CD4-positive, alpha-beta T cell (primary cell): ENCODE measurements around the gene NEU1. TPM values are rescaled to one million over a fixed set of nuclear protein-coding genes. Genes with fewer than 3 reads are reported as not detected.
A peak's percentile ranks its signal among the peaks of the same experiment; 100 is the strongest.
"Not testable (repeated sequence)": the region's sequence is repeated elsewhere in the genome, so short reads cannot be mapped to it uniquely, and the experiment has no call there.

Experiments used
- ATAC-seq: fragments of 200-7000 bp; cut with Tn5 transposase; one replicate; pipeline ENCODE4 v1.10.0; 2022; ENCODE audit warnings: mild to moderate bottlenecking; ENCODE audit not compliant: poor library complexity
- CTCF ChIA-PET: fragments of 350-600 bp; sonication (Branson Sonifier 250); formaldehyde crosslinking; loops from one replicate; lab custom pipeline; 2021; ENCODE audit warnings: antibody characterized with exemption, inconsistent platforms; lab: Charles Lee
- POLR2A ChIA-PET: fragments of 350-600 bp; sonication (Branson Sonifier 250); formaldehyde crosslinking; loops from one replicate; lab custom pipeline; 2021; ENCODE audit warnings: antibody characterized with exemption, inconsistent platforms; lab: Charles Lee
- DNase-seq, 14 experiments: peaks; one replicate each; pipeline ENCODE4 v3.0.0-alpha.2; 2013 to 2020; ENCODE audit warnings: mixed read lengths in 2 of 14
- H3K27ac ChIP-seq, 2 donors: one replicate each; pipeline versions ENCODE4 v1.5.1 to v1.7.0; 2013; ENCODE audit warnings: low read length in 2 of 2, low read depth in 1 of 2, mild to moderate bottlenecking in 1 of 2
- H3K27me3 ChIP-seq, 2 experiments: 1 replicate in 1 of 2; 2 replicates in 1 of 2; pipeline versions ENCODE4 v1.6.1 to v1.7.0; 2013; ENCODE audit warnings: low read length in 2 of 2, control low read depth in 1 of 2, mild to moderate bottlenecking in 1 of 2, moderate library complexity in 1 of 2; ENCODE audit not compliant: insufficient read depth in 2 of 2, control insufficient read depth in 1 of 2
- H3K36me3 ChIP-seq: one replicate; pipeline ENCODE4 v1.6.1; 2013; ENCODE audit warnings: low read length, control low read depth; ENCODE audit not compliant: insufficient read depth
- H3K4me1 ChIP-seq: one replicate; pipeline ENCODE4 v1.6.1; 2013; ENCODE audit warnings: low read length, control low read depth; ENCODE audit not compliant: insufficient read depth
- H3K4me3 ChIP-seq: one replicate; pipeline ENCODE4 v1.5.1; 2013; ENCODE audit warnings: mild to moderate bottlenecking, low read length, moderate library complexity
- H3K9me3 ChIP-seq, 2 experiments: 1 replicate in 1 of 2; 2 replicates in 1 of 2; pipeline versions ENCODE4 v1.6.1 to v1.7.0; 2013; ENCODE audit warnings: low read length in 2 of 2, mild to moderate bottlenecking in 2 of 2, control low read depth in 1 of 2, moderate library complexity in 1 of 2; ENCODE audit not compliant: control insufficient read depth in 1 of 2, insufficient read depth in 1 of 2
- H3K27ac Mint-ChIP-seq: one replicate; pipeline ENCODE4 v1.8.0; 2020; ENCODE audit warnings: mixed read lengths
- H3K27me3 Mint-ChIP-seq: one replicate; pipeline ENCODE4 v1.8.0; 2021; ENCODE audit warnings: mixed read lengths
- H3K36me3 Mint-ChIP-seq: one replicate; pipeline ENCODE4 v1.8.0; 2021; ENCODE audit warnings: low read depth, mixed read lengths
- H3K4me1 Mint-ChIP-seq: one replicate; pipeline ENCODE4 v1.8.0; 2021; ENCODE audit warnings: low read depth, mixed read lengths
- H3K4me3 Mint-ChIP-seq: one replicate; pipeline ENCODE4 v1.8.0; 2020; ENCODE audit warnings: mild to moderate bottlenecking, mixed read lengths
- H3K9me3 Mint-ChIP-seq: one replicate; pipeline ENCODE4 v1.8.0; 2020; ENCODE audit warnings: mixed read lengths
- CTCF ChIP-seq: fragments of 200-600 bp; IDR thresholded peaks from one replicate; pipeline ENCODE4 v1.8.0; 2022; ENCODE audit warnings: antibody characterized with exemption, mild to moderate bottlenecking
- intact Hi-C, 2 experiments: fragments of 100-400 bp; cut with DNase I in 1 of 2; cut with micrococcal nuclease in 1 of 2; formaldehyde crosslinking; loops; one replicate each; pipeline versions ENCODE4 v1.15.1 to v1.9.0; 2023 to 2025; cut with DNase I, micrococcal nuclease
- total RNA-seq, 174 experiments: library from RNA in 2 of 174; stranded (reverse) in 2 of 174; gene quantifications; one replicate each; pipeline ENCODE4 v1.2.3 and lab custom pipeline; 2021 to 2026

Gene NEU1
- total RNA-seq, 2 experiments from 2014 or later: 19.7 to 21.1 TPM

GRCh38 chr6:31865205-31866118 lies 2.8 kb upstream of the NEU1 start:
- TF ChIP-seq CTCF: no peak
- no peak overlapping the region for H3K27ac ChIP-seq
- peaks cover 37% of the 10 kb centered on the region for H3K4me1 ChIP-seq
- H3K27ac Mint-ChIP-seq: no peak overlapping the region
- H3K4me3 Mint-ChIP-seq: peak overlapping the region; percentile 34
- H3K9me3 Mint-ChIP-seq: no peaks in the 10 kb centered on the region
- intact Hi-C loops: loop anchor here in 1 of 2 experiments (10.0 kb wide), 1 partner anchor 1429 kb away; the partner anchor contains the start of gene RGL2
- no peaks in the 10 kb centered on the region for H3K27me3 Mint-ChIP-seq
- ATAC-seq: no peak
- H3K27me3 ChIP-seq: no peaks in the 10 kb centered on the region
- H3K4me1 Mint-ChIP-seq: peaks cover 28% of the 10 kb centered on the region
- H3K36me3 Mint-ChIP-seq: peaks cover 15% of the 10 kb centered on the region
- no peak overlapping the region for H3K4me3 ChIP-seq
- ChIA-PET POLR2A (interaction anchor here (1.4 kb wide), 1 partner anchor 324 kb away, joined by 5 read pairs; the partner anchor contains the start of gene DDX39B), CTCF (interaction anchor here (1.3 to 1.6 kb wide), 2 partner anchors 23 to 136 kb away, joined by 3 to 4 read pairs; no protein-coding TSS in a partner anchor)
- H3K36me3 ChIP-seq: peaks cover 7% of the 10 kb centered on the region
- H3K9me3 ChIP-seq: no peaks in the 10 kb centered on the region
- DNase-seq: no peak

- peak overlapping the region; percentile 88 for H3K4me3 Mint-ChIP-seq
- H3K9me3 Mint-ChIP-seq: no peaks in the 10 kb centered on the region
- Histone ChIP-seq H3K27ac (no peak overlapping the region), H3K27me3 (no peaks in the 10 kb centered on the region), H3K4me3 (no peak overlapping the region), H3K36me3 (peaks cover 13% of the 10 kb centered on the region), H3K9me3 (no peaks in the 10 kb centered on the region), H3K4me1 (peaks cover 37% of the 10 kb centered on the region)
- POLR2A ChIA-PET: interaction anchor here (0.8 to 1.4 kb wide), 3 partner anchors 33 to 324 kb away, joined by 3 to 5 read pairs (median 3); partner anchors contain the start of genes DDX39B and EHMT2
- no peak for ATAC-seq
- CTCF ChIA-PET: interaction anchor here (1.3 kb wide), 1 partner anchor 24 kb away, joined by 3 read pairs; no protein-coding TSS in a partner anchor
- intact Hi-C loops: loop anchor here (1.0 to 10.0 kb wide), 3 partner anchors 137 to 1430 kb away; partner anchors contain the start of gene RGL2 (in 1 of the 2)
- TF ChIP-seq CTCF: no peak
- no peaks in the 10 kb centered on the region for H3K27me3 Mint-ChIP-seq
- H3K36me3 Mint-ChIP-seq: peaks cover 21% of the 10 kb centered on the region
- no peak for DNase-seq
- no peak overlapping the region for H3K27ac Mint-ChIP-seq
- peaks cover 28% of the 10 kb centered on the region for H3K4me1 Mint-ChIP-seq
These were observed 2.2 kb upstream of the NEU1 start for GRCh38 chr6:31864818-31865204.

- not testable (repeated sequence) for DNase-seq, H3K27me3 ChIP-seq, ATAC-seq, H3K27me3 Mint-ChIP-seq, H3K9me3 Mint-ChIP-seq, H3K9me3 ChIP-seq
- peak overlapping the region; percentile 88 for H3K4me3 Mint-ChIP-seq
- H3K36me3 ChIP-seq: peaks cover 20% of the 10 kb centered on the region
- H3K27ac ChIP-seq: peak overlapping the region in 1 of 2 donors; percentile 9
- intact Hi-C loops: loop anchor here (1.0 to 10.0 kb wide), 3 partner anchors 136 to 1431 kb away; partner anchors contain the start of gene RGL2 (in 1 of the 2)
- H3K36me3 Mint-ChIP-seq: peaks cover 27% of the 10 kb centered on the region
- peak; percentile 4 for TF ChIP-seq CTCF
- CTCF ChIA-PET: interaction anchor here (0.6 to 2.2 kb wide), 6 partner anchors 26 to 366 kb away, joined by 3 to 11 read pairs (median 4); partner anchors contain the start of gene MICB
- peak overlapping the region; percentile 91 for H3K27ac Mint-ChIP-seq
- H3K4me1 ChIP-seq: peaks cover 37% of the 10 kb centered on the region
- POLR2A ChIA-PET: interaction anchor here (0.6 to 2.9 kb wide), 14 partner anchors 29 to 956 kb away, joined by 3 to 36 read pairs (median 6); partner anchors contain the start of genes BAG6, DDX39B, EHMT2 and HSPA1B
- H3K4me1 Mint-ChIP-seq: peaks cover 28% of the 10 kb centered on the region
- H3K4me3 ChIP-seq: peak overlapping the region; percentile 69
These were observed 1.5 kb upstream of the NEU1 start for GRCh38 chr6:31864123-31864562.
